Mucosa of descending colon (tissue), 3 donors: ENCODE results near the gene GPD1. TPM values are rescaled to one million over a fixed set of nuclear protein-coding genes. Genes with fewer than 3 reads are reported as not detected.

Experiments used
- ATAC-seq: fragments of 200-7000 bp; cut with Tn5 transposase; one replicate; pipeline ENCODE4 v1.9.1; 2020; ENCODE audit warnings: mild to moderate bottlenecking, moderate library complexity
- DNase-seq, 3 donors: peaks; one replicate each; pipeline ENCODE4 v3.0.0-alpha.2; 2020
- H3K36me3 ChIP-seq: fragments of 200-600 bp; one replicate; pipeline ENCODE4 v1.8.0; 2021; ENCODE audit warnings: low read depth, mild to moderate bottlenecking
- H3K4me1 ChIP-seq: fragments of 200-600 bp; one replicate; pipeline ENCODE4 v1.8.0; 2021; ENCODE audit warnings: low read depth, mild to moderate bottlenecking
- H3K4me3 ChIP-seq: fragments of 200-600 bp; one replicate; pipeline ENCODE4 v1.8.0; 2021; ENCODE audit warnings: mild to moderate bottlenecking
- H3K9me3 ChIP-seq: fragments of 200-600 bp; one replicate; pipeline ENCODE4 v1.8.0; 2021; ENCODE audit warnings: mild to moderate bottlenecking
- intact Hi-C, 2 donors: fragments of 100-400 bp; cut with DNase I in 1 of 2; cut with micrococcal nuclease in 1 of 2; formaldehyde crosslinking; loops; one replicate each; pipeline versions ENCODE4 v1.11.0 to v1.11.1; 2022; cut with DNase I, micrococcal nuclease
- total RNA-seq, 3 donors: library from RNA; stranded (reverse); fragmentation: NEBNext Ultra II Directional in 2 of 3; extraction: Animal tissue kit (Norgen Biotek cat#: 25700) in 2 of 3; gene quantifications; one replicate each; pipeline versions ENCODE4 v1.2.1 to v1.2.4, GENCODE V29; 2021 to 2023
- TF ChIP-seq, protein P1 (sequence below): fragments of 200-600 bp; IDR thresholded peaks from one replicate; pipeline ENCODE4 v1.8.0; 2022; ENCODE audit warnings: antibody characterized with exemption, mild to moderate bottlenecking
- donor health status: DM: no; HTN: no; CAD: no; lungs with moderate emphysema.
- donor health status: DM: no; HTN: no; CAD: no.
- donor health status: DM: no; HTN: yes; CAD: no.

The GPD1 gene
- total RNA-seq, 3 donors from 2014 or later = 1.7 to 4.1 (median 1.9) TPM

- intact Hi-C loops = loop anchor here in 1 of 2 donors (5.0 kb wide), 1 partner anchor 90 kb away; the partner anchor contains the start of gene AQP6
- Histone ChIP-seq H3K4me3 (no peak overlapping the region), H3K4me1 (no peaks in the 10 kb centered on the region), H3K36me3 (no peaks in the 10 kb centered on the region), H3K9me3 (no peaks in the 10 kb centered on the region)
- TF ChIP-seq, protein P1, sequence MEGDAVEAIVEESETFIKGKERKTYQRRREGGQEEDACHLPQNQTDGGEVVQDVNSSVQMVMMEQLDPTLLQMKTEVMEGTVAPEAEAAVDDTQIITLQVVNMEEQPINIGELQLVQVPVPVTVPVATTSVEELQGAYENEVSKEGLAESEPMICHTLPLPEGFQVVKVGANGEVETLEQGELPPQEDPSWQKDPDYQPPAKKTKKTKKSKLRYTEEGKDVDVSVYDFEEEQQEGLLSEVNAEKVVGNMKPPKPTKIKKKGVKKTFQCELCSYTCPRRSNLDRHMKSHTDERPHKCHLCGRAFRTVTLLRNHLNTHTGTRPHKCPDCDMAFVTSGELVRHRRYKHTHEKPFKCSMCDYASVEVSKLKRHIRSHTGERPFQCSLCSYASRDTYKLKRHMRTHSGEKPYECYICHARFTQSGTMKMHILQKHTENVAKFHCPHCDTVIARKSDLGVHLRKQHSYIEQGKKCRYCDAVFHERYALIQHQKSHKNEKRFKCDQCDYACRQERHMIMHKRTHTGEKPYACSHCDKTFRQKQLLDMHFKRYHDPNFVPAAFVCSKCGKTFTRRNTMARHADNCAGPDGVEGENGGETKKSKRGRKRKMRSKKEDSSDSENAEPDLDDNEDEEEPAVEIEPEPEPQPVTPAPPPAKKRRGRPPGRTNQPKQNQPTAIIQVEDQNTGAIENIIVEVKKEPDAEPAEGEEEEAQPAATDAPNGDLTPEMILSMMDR = no peak
- ATAC-seq = no peak
- DNase-seq = peak in 1 of 3 donors; percentile 29
These were observed 41.7 kb upstream of the GPD1 start for GRCh38 chr12:50061946-50062686.

DNA sequence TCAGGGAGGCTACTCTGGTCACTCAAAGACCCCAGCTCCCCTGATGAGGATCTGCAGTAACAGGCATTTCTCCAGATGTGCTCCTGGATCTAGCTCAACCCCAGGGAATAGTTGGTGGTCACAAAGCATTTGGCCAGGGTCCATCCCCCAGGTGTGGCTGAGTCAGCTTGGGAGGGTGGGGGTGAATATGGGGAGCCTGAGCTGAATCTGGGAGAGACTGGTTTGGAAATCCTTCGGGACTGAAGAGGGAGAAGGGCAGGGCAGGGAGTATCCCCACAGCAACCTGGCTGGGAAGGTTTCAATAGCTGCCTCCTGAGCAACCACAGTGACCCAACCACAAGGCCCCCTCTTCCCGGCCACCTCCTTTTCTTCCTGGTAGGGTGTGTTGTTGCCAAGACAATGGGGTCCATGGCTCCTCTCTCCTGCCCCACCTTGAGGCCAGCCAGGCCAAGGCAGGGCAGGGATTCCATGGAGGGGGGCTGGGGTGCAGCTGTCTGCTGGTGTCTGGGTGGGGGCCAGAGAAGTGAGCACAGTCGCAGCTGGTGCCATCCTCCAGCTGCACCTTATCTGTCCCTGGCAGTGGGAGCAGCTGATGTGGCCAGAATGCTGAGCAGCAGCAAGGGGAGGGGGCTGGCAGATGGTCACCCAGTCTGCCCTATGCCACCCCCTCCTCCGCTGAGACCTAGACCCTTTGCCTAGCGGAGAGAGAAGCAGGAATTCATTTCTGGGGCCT lies 40.9 kb upstream of the GPD1 start:
- Histone ChIP-seq H3K36me3 (no peaks in the 10 kb centered on the region), H3K4me3 (no peak overlapping the region), H3K4me1 (no peaks in the 10 kb centered on the region), H3K9me3 (no peaks in the 10 kb centered on the region)
- intact Hi-C loops = loop anchor here in 1 of 2 donors (5.0 kb wide), 1 partner anchor 91 kb away; the partner anchor contains the start of gene AQP6
- DNase-seq (peak in 1 of 3 donors; percentile 17), ATAC-seq (no peak)
- TF ChIP-seq, protein P1 = no peak

DNA sequence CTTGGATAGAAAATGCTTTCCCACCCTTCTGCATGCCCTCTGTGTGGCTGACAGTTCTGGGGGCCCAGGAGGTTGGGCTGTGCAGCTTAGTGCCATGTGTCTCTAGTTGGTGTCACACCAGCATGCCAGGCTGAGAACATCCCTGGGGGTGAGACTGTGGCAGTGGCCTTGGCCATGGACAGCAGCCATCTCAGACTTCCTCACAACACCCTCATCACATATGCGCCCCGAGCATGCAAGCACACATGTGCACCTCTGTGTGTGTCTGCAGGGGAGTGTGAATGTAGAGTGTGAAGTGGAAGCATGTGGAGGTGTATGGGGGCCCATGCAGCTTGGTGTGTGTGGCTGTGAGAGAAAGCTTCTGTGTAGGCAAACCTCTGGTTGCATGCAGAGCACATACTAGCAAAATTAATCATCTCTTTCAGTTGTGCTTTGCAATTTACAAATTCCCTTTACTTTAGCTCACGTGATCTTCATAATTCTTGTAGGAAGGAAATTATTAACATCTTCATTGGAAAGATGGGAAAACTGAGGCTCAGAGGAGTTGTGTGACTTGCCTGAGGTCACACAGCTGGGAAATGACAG lies 38.0 kb upstream of the GPD1 start:
- H3K4me3 ChIP-seq = no peak overlapping the region
- no peaks in the 10 kb centered on the region for H3K36me3 ChIP-seq
- H3K4me1 ChIP-seq = peaks cover 3% of the 10 kb centered on the region
- ATAC-seq (no peak), DNase-seq (peak in 1 of 3 donors; percentile 12)
- intact Hi-C loops = no loop called here
- TF ChIP-seq, protein P1 = no peak
- H3K9me3 ChIP-seq = no peaks in the 10 kb centered on the region

- ATAC-seq = peak; percentile 14
- Histone ChIP-seq H3K4me1 (peaks cover 3% of the 10 kb centered on the region), H3K4me3 (no peak overlapping the region), H3K9me3 (no peaks in the 10 kb centered on the region), H3K36me3 (no peaks in the 10 kb centered on the region)
- peak in 1 of 3 donors; percentile 42 for DNase-seq
- TF ChIP-seq, protein P1 = no peak
- intact Hi-C loops = no loop called here
These were observed 37.4 kb upstream of the GPD1 start for GRCh38 chr12:50066402-50066801.

DNA sequence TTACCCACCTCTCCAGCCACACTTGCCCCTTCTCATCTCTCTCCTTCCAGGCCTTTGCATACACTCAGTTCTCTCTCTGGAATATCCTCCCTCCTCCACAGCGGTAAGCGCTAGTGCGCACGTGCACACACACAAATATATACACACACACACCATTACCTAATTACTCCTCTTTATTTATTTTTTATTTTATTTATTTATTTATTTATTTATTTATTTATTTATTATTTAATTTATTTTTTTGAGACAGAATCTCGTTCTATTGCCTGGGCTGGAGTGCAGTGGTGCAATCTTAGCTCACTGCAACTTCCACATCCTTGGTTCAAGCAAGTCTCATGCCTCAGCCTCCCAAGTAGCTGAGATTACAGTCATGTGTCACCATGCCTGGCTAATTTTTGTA lies 34.7 kb upstream of the GPD1 start:
- intact Hi-C loops = no loop called here

More for the DNA sequence above, 34.7 kb upstream of the GPD1 start:
- DNase-seq (peak in 1 of 3 donors; percentile 5), ATAC-seq (no peak)
- no peak overlapping the region for H3K4me3 ChIP-seq
- no peaks in the 10 kb centered on the region for H3K36me3 ChIP-seq
- no peaks in the 10 kb centered on the region for H3K9me3 ChIP-seq
- H3K4me1 ChIP-seq = peaks cover 3% of the 10 kb centered on the region
- TF ChIP-seq, protein P1 = no peak
